SH-SY5Y (cell line): Measurements from ENCODE around the gene MRPL37.

Experiments used
- GATA2 ChIP-seq: IDR thresholded peaks from 2 replicates; pipeline ENCODE4 v1.6.1; 2011; ENCODE audit warnings: mild to moderate bottlenecking, low read depth, low read length
- GATA3 ChIP-seq: IDR thresholded peaks from 2 replicates; pipeline ENCODE4 v1.6.1; 2011; ENCODE audit warnings: low read depth, mild to moderate bottlenecking, low read length, moderate library complexity

GRCh38 chr1:54224233-54224632 is 24.3 kb downstream of the MRPL37 start:
- TF ChIP-seq GATA3 (no peak), GATA2 (no peak)
